ENCODE measurements around the gene SORCS2.
A peak's percentile ranks its signal among the peaks of the same experiment; 100 is the strongest.

SORCS2 gene

GRCh38 chr4:7687006-7687405, 494.7 kb downstream of the SORCS2 start:
- DNase-seq: no peak

- DNase-seq: no peak
Measured at GRCh38 chr4:7687796-7688195, 495.5 kb downstream of the SORCS2 start.

GRCh38 chr4:7689773-7690693, 497.7 kb downstream of the SORCS2 start:
- no peak for DNase-seq

- no peak for DNase-seq
Measured at GRCh38 chr4:7691061-7691460, 498.7 kb downstream of the SORCS2 start.

GRCh38 chr4:7691982-7692381, 499.6 kb downstream of the SORCS2 start:
- DNase-seq: peak; percentile 17

GRCh38 chr4:7692451-7693236, 500.3 kb downstream of the SORCS2 start:
- DNase-seq: no peak

GRCh38 chr4:7693237-7693608, 500.9 kb downstream of the SORCS2 start:
- no peak for DNase-seq

GRCh38 chr4:7693711-7694110, 501.4 kb downstream of the SORCS2 start:
- DNase-seq: no peak

GRCh38 chr4:7694324-7694723, 502.0 kb downstream of the SORCS2 start:
- DNase-seq: no peak

GRCh38 chr4:7697343-7697742, 505.0 kb downstream of the SORCS2 start:
- no peak for DNase-seq

GRCh38 chr4:7697821-7698220, 505.5 kb downstream of the SORCS2 start:
- DNase-seq: no peak

GRCh38 chr4:7698584-7698983, 506.2 kb downstream of the SORCS2 start:
- DNase-seq: no peak

- DNase-seq: no peak
Measured at GRCh38 chr4:7699031-7699430, 506.7 kb downstream of the SORCS2 start.

- no peak for DNase-seq
Measured at GRCh38 chr4:7699825-7700224, 507.5 kb downstream of the SORCS2 start.

- DNase-seq: no peak
Measured at GRCh38 chr4:7700665-7701064, 508.3 kb downstream of the SORCS2 start.

- DNase-seq: no peak
Measured at GRCh38 chr4:7701866-7702649, 509.7 kb downstream of the SORCS2 start.

GRCh38 chr4:7703688-7704087, 511.4 kb downstream of the SORCS2 start:
- peak; percentile 58 for DNase-seq

- no peak for DNase-seq
Measured at GRCh38 chr4:7704091-7704490, 511.8 kb downstream of the SORCS2 start.

GRCh38 chr4:7704625-7705024, 512.3 kb downstream of the SORCS2 start:
- DNase-seq: no peak

GRCh38 chr4:7705062-7705461, 512.7 kb downstream of the SORCS2 start:
- no peak for DNase-seq

GRCh38 chr4:7705593-7705992, 513.3 kb downstream of the SORCS2 start:
- no peak for DNase-seq

GRCh38 chr4:7708238-7708637, 515.9 kb downstream of the SORCS2 start:
- no peak for DNase-seq

GRCh38 chr4:7708981-7709380, 516.6 kb downstream of the SORCS2 start:
- DNase-seq: no peak
